HUES48 (cell line): ENCODE results near the gene LAMP1.

ENCODE experiments used
- H3K27ac ChIP-seq: one replicate; pipeline ENCODE4 v1.7.0; 2013; ENCODE audit warnings: low read depth, low read length, inconsistent platforms
- H3K27me3 ChIP-seq: 2 replicates; pipeline ENCODE4 v1.6.1; 2013; ENCODE audit warnings: mild to moderate bottlenecking, low read length; ENCODE audit not compliant: control insufficient read depth, insufficient read depth
- H3K36me3 ChIP-seq: 2 replicates; pipeline ENCODE4 v1.6.1; 2013; ENCODE audit warnings: low read length; ENCODE audit not compliant: control insufficient read depth, insufficient read depth
- H3K4me1 ChIP-seq: 2 replicates; pipeline ENCODE4 v1.6.1; 2013; ENCODE audit warnings: mild to moderate bottlenecking, low read length; ENCODE audit not compliant: control insufficient read depth, insufficient read depth
- H3K4me3 ChIP-seq: 2 replicates; pipeline ENCODE4 v1.5.1; 2013; ENCODE audit warnings: mild to moderate bottlenecking, low read depth, low read length
- H3K9ac ChIP-seq: 2 replicates; pipeline ENCODE4 v1.6.1; 2013; ENCODE audit warnings: mild to moderate bottlenecking, low read depth, low read length, moderate library complexity
- H3K9me3 ChIP-seq: 2 replicates; pipeline ENCODE4 v1.6.1; 2013; ENCODE audit warnings: low read length; ENCODE audit not compliant: control insufficient read depth, insufficient read depth

Gene LAMP1

GRCh38 chr13:113317031-113317430, 20.0 kb downstream of the LAMP1 start:
- peaks cover 45% of the 10 kb centered on the region for H3K36me3 ChIP-seq
- no peak overlapping the region for H3K27ac ChIP-seq
- H3K27me3 ChIP-seq, result no peaks in the 10 kb centered on the region

GRCh38 chr13:113318956-113319355, 21.9 kb downstream of the LAMP1 start:
- Histone ChIP-seq H3K4me1 (no peaks in the 10 kb centered on the region), H3K9ac (no peak overlapping the region), H3K4me3 (no peak overlapping the region), H3K9me3 (no peaks in the 10 kb centered on the region), H3K27me3 (no peaks in the 10 kb centered on the region), H3K36me3 (peaks cover 51% of the 10 kb centered on the region), H3K27ac (no peak overlapping the region)

More at GRCh38 chr13:113317031-113317430, 20.0 kb downstream of the LAMP1 start:
- Histone ChIP-seq H3K4me3 (no peak overlapping the region), H3K9ac (no peak overlapping the region), H3K9me3 (no peaks in the 10 kb centered on the region), H3K4me1 (no peaks in the 10 kb centered on the region)

GRCh38 chr13:113319371-113319770, 22.3 kb downstream of the LAMP1 start:
- Histone ChIP-seq H3K4me1 (no peaks in the 10 kb centered on the region), H3K36me3 (peaks cover 55% of the 10 kb centered on the region), H3K9ac (no peak overlapping the region), H3K27ac (no peak overlapping the region), H3K27me3 (no peaks in the 10 kb centered on the region), H3K9me3 (no peaks in the 10 kb centered on the region), H3K4me3 (no peak overlapping the region)

GRCh38 chr13:113320226-113320875, 23.3 kb downstream of the LAMP1 start:
- H3K36me3 ChIP-seq, result peaks cover 63% of the 10 kb centered on the region

GRCh38 chr13:113321546-113321945, 24.5 kb downstream of the LAMP1 start:
- Histone ChIP-seq H3K9me3 (no peaks in the 10 kb centered on the region), H3K4me3 (no peak overlapping the region), H3K27ac (no peak overlapping the region), H3K27me3 (no peaks in the 10 kb centered on the region), H3K36me3 (peaks cover 64% of the 10 kb centered on the region), H3K9ac (no peak overlapping the region), H3K4me1 (no peaks in the 10 kb centered on the region)

More at GRCh38 chr13:113320226-113320875, 23.3 kb downstream of the LAMP1 start:
- Histone ChIP-seq H3K9me3 (no peaks in the 10 kb centered on the region), H3K27me3 (no peaks in the 10 kb centered on the region), H3K27ac (no peak overlapping the region), H3K9ac (no peak overlapping the region), H3K4me3 (no peak overlapping the region), H3K4me1 (no peaks in the 10 kb centered on the region)

GRCh38 chr13:113322043-113322461, 25.0 kb downstream of the LAMP1 start:
- H3K27ac ChIP-seq, result no peak overlapping the region
- no peaks in the 10 kb centered on the region for H3K9me3 ChIP-seq
- peaks cover 68% of the 10 kb centered on the region for H3K36me3 ChIP-seq
- H3K4me1 ChIP-seq, result no peaks in the 10 kb centered on the region
- no peaks in the 10 kb centered on the region for H3K27me3 ChIP-seq
- H3K4me3 ChIP-seq, result no peak overlapping the region
- H3K9ac ChIP-seq, result no peak overlapping the region

GRCh38 chr13:113322890-113323651, 26.0 kb downstream of the LAMP1 start:
- Histone ChIP-seq H3K9ac (no peak overlapping the region), H3K4me1 (no peaks in the 10 kb centered on the region), H3K9me3 (no peaks in the 10 kb centered on the region), H3K27ac (no peak overlapping the region), H3K36me3 (peaks cover 70% of the 10 kb centered on the region), H3K4me3 (no peak overlapping the region), H3K27me3 (no peaks in the 10 kb centered on the region)

GRCh38 chr13:113323869-113324268, 26.8 kb downstream of the LAMP1 start:
- H3K9me3 ChIP-seq, result no peaks in the 10 kb centered on the region
- H3K4me1 ChIP-seq, result no peaks in the 10 kb centered on the region
- no peak overlapping the region for H3K4me3 ChIP-seq
- H3K27me3 ChIP-seq, result no peaks in the 10 kb centered on the region
- H3K36me3 ChIP-seq, result peaks cover 67% of the 10 kb centered on the region
- H3K27ac ChIP-seq, result no peak overlapping the region
- no peak overlapping the region for H3K9ac ChIP-seq

GRCh38 chr13:113324398-113324797, 27.4 kb downstream of the LAMP1 start:
- Histone ChIP-seq H3K4me1 (no peaks in the 10 kb centered on the region), H3K27me3 (no peaks in the 10 kb centered on the region), H3K27ac (no peak overlapping the region), H3K9me3 (no peaks in the 10 kb centered on the region), H3K4me3 (no peak overlapping the region), H3K36me3 (peaks cover 62% of the 10 kb centered on the region), H3K9ac (no peak overlapping the region)

- no peaks in the 10 kb centered on the region for H3K4me1 ChIP-seq
- no peak overlapping the region for H3K27ac ChIP-seq
- no peak overlapping the region for H3K9ac ChIP-seq
- no peaks in the 10 kb centered on the region for H3K9me3 ChIP-seq
- H3K36me3 ChIP-seq, result peaks cover 51% of the 10 kb centered on the region
- no peak overlapping the region for H3K4me3 ChIP-seq
- no peaks in the 10 kb centered on the region for H3K27me3 ChIP-seq
Measured at GRCh38 chr13:113325779-113326178, 28.7 kb downstream of the LAMP1 start.

- peaks cover 40% of the 10 kb centered on the region for H3K36me3 ChIP-seq
- H3K27me3 ChIP-seq, result no peaks in the 10 kb centered on the region
- H3K4me3 ChIP-seq, result no peak overlapping the region
- no peak overlapping the region for H3K9ac ChIP-seq
- H3K4me1 ChIP-seq, result no peaks in the 10 kb centered on the region
- H3K9me3 ChIP-seq, result no peaks in the 10 kb centered on the region
- no peak overlapping the region for H3K27ac ChIP-seq
Measured at GRCh38 chr13:113327391-113327765, 30.3 kb downstream of the LAMP1 start.
